ENCODE data around the gene ZBTB8A. TPM values are rescaled to one million over a fixed set of nuclear protein-coding genes. Genes with fewer than 3 reads are reported as not detected.

The ZBTB8A gene
- total and polyA plus RNA-seq, 2 of the 8 experiments (the other 6 are each of a cell fraction or from before 2014, with no cell fraction given): 2.9 to 10.4 TPM

DNA sequence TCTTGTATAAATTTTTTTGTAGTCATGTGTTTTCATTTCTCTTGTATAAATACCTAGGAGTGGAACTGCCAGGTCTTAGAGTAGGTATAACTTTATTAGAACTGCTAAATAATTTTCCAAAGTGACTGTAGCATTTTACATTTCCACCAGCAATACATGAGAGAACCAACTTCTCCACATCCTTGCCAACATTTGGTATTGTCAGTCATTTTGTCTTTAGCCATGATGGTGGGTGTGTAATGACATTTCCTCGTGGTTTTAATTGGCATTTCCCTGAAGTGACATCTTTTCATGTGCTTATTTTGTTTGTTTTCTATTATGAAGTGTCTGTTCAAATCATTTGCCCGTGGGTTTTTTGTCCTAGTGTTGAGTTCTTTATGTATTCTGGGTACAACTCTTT, 29.7 kb downstream of the ZBTB8A start:
- no peak overlapping the region for H2BK120ac ChIP-seq (replicated peaks; ENCODE audit: low read depth, low read length)
- WGBS, 2 experiments (ENCODE audit: extremely low coverage in 1 of 2, insufficient coverage in 1 of 2, insufficient read length in 1 of 2, insufficient replicate concordance in 2 of 2, low coverage in 1 of 2, low lambda C conversion rate in 2 of 2, missing lambda C conversion rate in 1 of 2): 94% methylated on average over 2 of the region's 2 CpGs; no CpG with 5 or more reads in 1 of the 2 experiments
- H3K18ac ChIP-seq (ENCODE audit: extremely low read depth, low read length): no peak overlapping the region
- no peak for TF ChIP-seq TEAD4 (IDR thresholded peaks at IDR 0.05; ENCODE audit: low read depth, low read length)
- no peak for TF ChIP-seq KDM5A (IDR thresholded peaks at IDR 0.05; ENCODE audit: low read length)
- no peak for TF ChIP-seq SAP30 (IDR thresholded peaks at IDR 0.05; ENCODE audit: insufficient read depth, insufficient replicate concordance, low read length)
- TF ChIP-seq, protein P1, sequence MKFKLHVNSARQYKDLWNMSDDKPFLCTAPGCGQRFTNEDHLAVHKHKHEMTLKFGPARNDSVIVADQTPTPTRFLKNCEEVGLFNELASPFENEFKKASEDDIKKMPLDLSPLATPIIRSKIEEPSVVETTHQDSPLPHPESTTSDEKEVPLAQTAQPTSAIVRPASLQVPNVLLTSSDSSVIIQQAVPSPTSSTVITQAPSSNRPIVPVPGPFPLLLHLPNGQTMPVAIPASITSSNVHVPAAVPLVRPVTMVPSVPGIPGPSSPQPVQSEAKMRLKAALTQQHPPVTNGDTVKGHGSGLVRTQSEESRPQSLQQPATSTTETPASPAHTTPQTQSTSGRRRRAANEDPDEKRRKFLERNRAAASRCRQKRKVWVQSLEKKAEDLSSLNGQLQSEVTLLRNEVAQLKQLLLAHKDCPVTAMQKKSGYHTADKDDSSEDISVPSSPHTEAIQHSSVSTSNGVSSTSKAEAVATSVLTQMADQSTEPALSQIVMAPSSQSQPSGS (IDR thresholded peaks at IDR 0.05; ENCODE audit: low read length): no peak
- no peak for TF ChIP-seq TCF12 (IDR thresholded peaks at IDR 0.05; ENCODE audit: low read depth, low read length)
- no peak for TF ChIP-seq MAFK (IDR thresholded peaks at IDR 0.05; ENCODE audit: low read depth, low read length)
- TF ChIP-seq CBX8 (IDR thresholded peaks at IDR 0.05; ENCODE audit: borderline replicate concordance, low read depth, low read length): no peak
- TF ChIP-seq CTBP2 (IDR thresholded peaks at IDR 0.05; ENCODE audit: borderline replicate concordance, insufficient read depth, insufficient read length, low read length): no peak
- no peak for TF ChIP-seq BACH1 (IDR thresholded peaks at IDR 0.05; ENCODE audit: low read length)
- no peak for TF ChIP-seq CBX5 (IDR thresholded peaks at IDR 0.05; ENCODE audit: low read depth, low read length)
- TF ChIP-seq BCL11A (IDR thresholded peaks at IDR 0.05; ENCODE audit: low read depth in 2 of 2, low read length in 2 of 2): no peak
- TF ChIP-seq SP4 (IDR thresholded peaks at IDR 0.05; ENCODE audit: low read length): no peak
- TF ChIP-seq TBP (IDR thresholded peaks at IDR 0.05; ENCODE audit: low read depth, low read length): no peak
- TF ChIP-seq POLR2A (IDR thresholded peaks at IDR 0.05; ENCODE audit: control extremely low read depth in 1 of 2, low read depth in 2 of 2, low read length in 2 of 2): no peak
- no peak overlapping the region for H3K14ac ChIP-seq (ENCODE audit: insufficient read length)
- H2BK5ac ChIP-seq (ENCODE audit: low read depth, low read length): no peak overlapping the region
- no peak overlapping the region for H2BK12ac ChIP-seq (ENCODE audit: low read depth, low read length)
- no peak overlapping the region for H3K4me2 ChIP-seq (ENCODE audit: insufficient read depth in 1 of 2, low read depth in 2 of 2, low read length in 2 of 2)
- no peaks in the 10 kb centered on the region for H3K27me3 ChIP-seq (replicated peaks in 1 of 4; ENCODE audit: control insufficient read depth in 3 of 4, extremely low read depth in 1 of 4, insufficient read depth in 3 of 4, low read length in 3 of 4)
- H2AK5ac ChIP-seq (ENCODE audit: low read depth, low read length): no peak overlapping the region
- no peaks in the 10 kb centered on the region for H3K4me1 ChIP-seq (replicated peaks in 1 of 4; ENCODE audit: control insufficient read depth in 3 of 4, insufficient read depth in 4 of 4, low read length in 3 of 4)
- no peak overlapping the region for H2BK15ac ChIP-seq (ENCODE audit: low read length)
- H2AFZ ChIP-seq (ENCODE audit: low read length): no peak overlapping the region
- H3K79me2 ChIP-seq (ENCODE audit: control insufficient read depth in 1 of 2, insufficient read depth in 2 of 2, low read length in 2 of 2): no peaks in the 10 kb centered on the region
- no peak overlapping the region for H3K27ac ChIP-seq (ENCODE audit: low read depth, low read length)
- H4K20me1 ChIP-seq (replicated peaks in 1 of 2; ENCODE audit: control insufficient read depth in 1 of 2, insufficient read depth in 2 of 2, low read length in 2 of 2): no peaks in the 10 kb centered on the region
- no peaks in the 10 kb centered on the region for H3K23me2 ChIP-seq (ENCODE audit: low read depth, low read length)
- no peaks in the 10 kb centered on the region for H3K9me3 ChIP-seq (ENCODE audit: insufficient read depth in 2 of 2, low read depth in 1 of 2, low read length in 1 of 2)
- H4K5ac ChIP-seq (ENCODE audit: insufficient read length, low read depth, low read length): no peak overlapping the region
- POLR2A ChIA-PET (ENCODE audit: partially characterized antibody): interaction anchor here (0.7 kb wide), 1 partner anchor 307 kb away, joined by 3 read pairs; no protein-coding TSS in a partner anchor
- FAIRE-seq (no peak), DNase-seq (ENCODE audit: low read depth in 1 of 2, low spot score in 2 of 2) (no peak)
- no peaks in the 10 kb centered on the region; a peak in 1 of 8 replicates for H3K36me3 ChIP-seq (ENCODE audit: control insufficient read depth in 2 of 4, insufficient read depth in 4 of 4, low read length in 3 of 4)
- no peak overlapping the region for H3K23ac ChIP-seq (ENCODE audit: insufficient read length)
- no peak overlapping the region for H3K4me3 ChIP-seq (ENCODE audit: extremely low read depth in 1 of 4, insufficient read depth in 2 of 4, low read depth in 3 of 4, low read length in 4 of 4)
- no peak overlapping the region for H4K91ac ChIP-seq (replicated peaks; ENCODE audit: insufficient read length, low read length)
- CTCF ChIA-PET (ENCODE audit: partially characterized antibody): interaction anchor here (1.0 kb wide), 1 partner anchor 253 kb away, joined by 3 read pairs; no protein-coding TSS in a partner anchor
- H3K79me1 ChIP-seq (ENCODE audit: low read depth, low read length): no peaks in the 10 kb centered on the region
- no peak overlapping the region for H2BK20ac ChIP-seq (ENCODE audit: low read length)
- no peak overlapping the region for H3K4ac ChIP-seq (replicated peaks; ENCODE audit: insufficient read length, low read depth, low read length)
- no peak overlapping the region for H3K9ac ChIP-seq (replicated peaks in 1 of 4; ENCODE audit: extremely low read depth in 1 of 4, low read depth in 3 of 4, low read length in 3 of 4)
- H4K8ac ChIP-seq (ENCODE audit: extremely low read depth, insufficient read depth, low read length): no peak overlapping the region
- H3K56ac ChIP-seq (replicated peaks; ENCODE audit: insufficient read length, low read depth, low read length): no peak overlapping the region
